Thyroid gland (tissue), 4 donors: ENCODE results near the gene MCL1. TPM values are rescaled to one million over a fixed set of nuclear protein-coding genes. Genes with fewer than 3 reads are reported as not detected.
A peak's percentile ranks its signal among the peaks of the same experiment; 100 is the strongest.

Source experiments
- DNase-seq, 2 donors: peaks; one replicate each; pipeline ENCODE4 v3.0.0-alpha.2; 2019
- H3K27ac ChIP-seq, 3 donors: fragments of 200-600 bp; sonication (generic); 1 replicate in 2 of 3; 2 replicates in 1 of 3; pipeline ENCODE4 v1.5.1; 2016 to 2019; ENCODE audit warnings: mild to moderate bottlenecking in 1 of 3, moderate library complexity in 1 of 3
- H3K27me3 ChIP-seq: fragments of 200-600 bp; sonication (generic); one replicate; pipeline ENCODE4 v1.5.1; 2019
- H3K36me3 ChIP-seq, 2 donors: fragments of 200-600 bp; sonication (generic); one replicate each; pipeline ENCODE4 v1.5.1; 2016 to 2019
- H3K4me1 ChIP-seq, 2 donors: fragments of 200-600 bp; sonication (generic); one replicate each; pipeline ENCODE4 v1.5.1; 2017 to 2019
- H3K4me3 ChIP-seq, 3 donors: fragments of 200-600 bp; sonication (generic); replicated peaks in 1 of 3; 1 replicate in 2 of 3; 2 replicates in 1 of 3; pipeline ENCODE4 v1.5.1; 2016; ENCODE audit warnings: mild to moderate bottlenecking in 1 of 3
- H3K9me3 ChIP-seq: fragments of 200-600 bp; sonication (generic); one replicate; pipeline ENCODE4 v1.5.1; 2017
- CTCF ChIP-seq, 6 experiments: fragments of 200-600 bp in 3 of 6; fragments of 450-650 bp in 3 of 6; sonication (generic) in 3 of 6; IDR thresholded peaks; one replicate each; pipeline ENCODE4 v1.5.1; 2016 to 2019; ENCODE audit warnings: antibody characterized with exemption in 6 of 6, mild to moderate bottlenecking in 2 of 6, inconsistent platforms in 1 of 6, moderate library complexity in 1 of 6
- POLR2A ChIP-seq, 2 donors: fragments of 450-650 bp; IDR thresholded peaks; one replicate each; pipeline ENCODE4 v1.6.1; 2017; ENCODE audit warnings: antibody characterized with exemption in 2 of 2, mild to moderate bottlenecking in 2 of 2, moderate library complexity in 1 of 2
- WGBS, 2 donors: methylation state at CpG; one replicate each; pipeline ENCODE4 v1.1.5; 2017; 5-methylcytosine and 5-hydroxymethylcytosine counted together
- intact Hi-C: fragments of 100-400 bp; cut with DNase I; formaldehyde crosslinking; loops from one replicate; pipeline ENCODE4 v1.15.1; 2023
- total RNA-seq, 4 donors: library from RNA; depleted of rRNA; stranded (reverse); fragments of >200 nt; gene quantifications; one replicate each; pipeline ENCODE4 v1.2.3, GENCODE V29; 2016

Gene MCL1
- total RNA-seq, 4 donors from 2014 or later, result 164 to 313 (median 203) TPM

- no peaks in the 10 kb centered on the region for H3K9me3 ChIP-seq
- H3K27ac ChIP-seq, result no peak overlapping the region
- H3K27me3 ChIP-seq, result no peaks in the 10 kb centered on the region
- H3K36me3 ChIP-seq, result no peaks in the 10 kb centered on the region
- DNase-seq, result no peak
- H3K4me1 ChIP-seq, result peaks cover 0 to 9% of the 10 kb centered on the region in 2 donors
- intact Hi-C loops, result no loop called here
- TF ChIP-seq CTCF (IDR thresholded peaks at IDR 0.05) (no peak), POLR2A (IDR thresholded peaks at IDR 0.05) (no peak)
- no peak overlapping the region for H3K4me3 ChIP-seq
- 74 to 75% methylated on average over 17 of the region's 17 CpGs for WGBS, 2 donors
Measured at GRCh38 chr1:150537732-150538684, 41.4 kb downstream of the MCL1 start.

GRCh38 chr1:150536836-150537731, 42.3 kb downstream of the MCL1 start:
- H3K36me3 ChIP-seq, result no peaks in the 10 kb centered on the region
- intact Hi-C loops, result no loop called here
- no peak overlapping the region for H3K27ac ChIP-seq
- H3K27me3 ChIP-seq, result no peaks in the 10 kb centered on the region
- no peak for TF ChIP-seq CTCF (IDR thresholded peaks at IDR 0.05)
- no peaks in the 10 kb centered on the region for H3K9me3 ChIP-seq
- DNase-seq, result no peak
- WGBS, 2 donors, result 91 to 96% methylated on average over 10 to 12 of the region's 12 CpGs
- H3K4me1 ChIP-seq, result peaks cover 6 to 18% of the 10 kb centered on the region in 2 donors
- H3K4me3 ChIP-seq, result no peak overlapping the region

- Histone ChIP-seq H3K4me3 (no peak overlapping the region), H3K27me3 (no peaks in the 10 kb centered on the region), H3K9me3 (no peaks in the 10 kb centered on the region), H3K27ac (no peak overlapping the region), H3K36me3 (no peaks in the 10 kb centered on the region), H3K4me1 (peaks cover 7 to 22% of the 10 kb centered on the region in 2 donors)
- intact Hi-C loops, result no loop called here
- DNase-seq, result no peak
- TF ChIP-seq POLR2A (IDR thresholded peaks at IDR 0.05) (no peak), CTCF (IDR thresholded peaks at IDR 0.05) (no peak)
- 92 to 98% methylated on average over 14 of the region's 14 CpGs for WGBS, 2 donors
Measured at GRCh38 chr1:150535511-150536287, 43.7 kb downstream of the MCL1 start.

- intact Hi-C loops, result no loop called here
- DNase-seq, result no peak
- Histone ChIP-seq H3K4me3 (no peak overlapping the region), H3K27ac (peak overlapping the region in 1 of 3 donors; percentile 60), H3K27me3 (no peaks in the 10 kb centered on the region), H3K9me3 (no peaks in the 10 kb centered on the region), H3K36me3 (no peaks in the 10 kb centered on the region), H3K4me1 (peaks cover 7 to 22% of the 10 kb centered on the region in 2 donors)
- no peak for TF ChIP-seq CTCF (IDR thresholded peaks at IDR 0.05)
- no peak for TF ChIP-seq POLR2A (IDR thresholded peaks at IDR 0.05)
- WGBS, 2 donors, result 97 to 98% methylated on average over 3 to 6 of the region's 6 CpGs
Measured at GRCh38 chr1:150534002-150534401, 45.4 kb downstream of the MCL1 start.
